Measurements from ENCODE around the gene RBP3.

The RBP3 gene

DNA sequence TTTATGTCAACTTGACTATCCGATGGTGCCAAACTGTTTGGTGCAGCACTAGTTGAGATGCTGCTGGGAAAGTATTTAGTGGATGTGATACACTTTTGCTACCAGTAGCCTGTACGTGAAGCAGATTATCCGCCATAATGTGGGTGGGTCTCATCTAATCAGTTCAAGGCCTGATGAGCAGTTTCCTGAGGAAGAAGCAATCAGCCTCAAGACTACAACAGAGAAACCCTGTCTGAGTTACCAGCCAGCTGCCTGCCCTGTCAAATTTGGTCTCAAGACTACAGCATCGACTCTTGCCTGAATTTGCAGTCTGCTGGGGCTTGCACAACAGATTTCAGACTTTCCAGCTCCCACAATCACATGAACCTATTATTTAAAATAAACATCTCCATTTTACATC, 10.9 kb upstream of the RBP3 start:
- no peak for DNase-seq (ENCODE audit: extremely low read depth, low read depth)
- TF ChIP-seq, protein P1, sequence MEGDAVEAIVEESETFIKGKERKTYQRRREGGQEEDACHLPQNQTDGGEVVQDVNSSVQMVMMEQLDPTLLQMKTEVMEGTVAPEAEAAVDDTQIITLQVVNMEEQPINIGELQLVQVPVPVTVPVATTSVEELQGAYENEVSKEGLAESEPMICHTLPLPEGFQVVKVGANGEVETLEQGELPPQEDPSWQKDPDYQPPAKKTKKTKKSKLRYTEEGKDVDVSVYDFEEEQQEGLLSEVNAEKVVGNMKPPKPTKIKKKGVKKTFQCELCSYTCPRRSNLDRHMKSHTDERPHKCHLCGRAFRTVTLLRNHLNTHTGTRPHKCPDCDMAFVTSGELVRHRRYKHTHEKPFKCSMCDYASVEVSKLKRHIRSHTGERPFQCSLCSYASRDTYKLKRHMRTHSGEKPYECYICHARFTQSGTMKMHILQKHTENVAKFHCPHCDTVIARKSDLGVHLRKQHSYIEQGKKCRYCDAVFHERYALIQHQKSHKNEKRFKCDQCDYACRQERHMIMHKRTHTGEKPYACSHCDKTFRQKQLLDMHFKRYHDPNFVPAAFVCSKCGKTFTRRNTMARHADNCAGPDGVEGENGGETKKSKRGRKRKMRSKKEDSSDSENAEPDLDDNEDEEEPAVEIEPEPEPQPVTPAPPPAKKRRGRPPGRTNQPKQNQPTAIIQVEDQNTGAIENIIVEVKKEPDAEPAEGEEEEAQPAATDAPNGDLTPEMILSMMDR (IDR thresholded peaks at IDR 0.05; ENCODE audit: low read depth, low read length) = no peak

DNA sequence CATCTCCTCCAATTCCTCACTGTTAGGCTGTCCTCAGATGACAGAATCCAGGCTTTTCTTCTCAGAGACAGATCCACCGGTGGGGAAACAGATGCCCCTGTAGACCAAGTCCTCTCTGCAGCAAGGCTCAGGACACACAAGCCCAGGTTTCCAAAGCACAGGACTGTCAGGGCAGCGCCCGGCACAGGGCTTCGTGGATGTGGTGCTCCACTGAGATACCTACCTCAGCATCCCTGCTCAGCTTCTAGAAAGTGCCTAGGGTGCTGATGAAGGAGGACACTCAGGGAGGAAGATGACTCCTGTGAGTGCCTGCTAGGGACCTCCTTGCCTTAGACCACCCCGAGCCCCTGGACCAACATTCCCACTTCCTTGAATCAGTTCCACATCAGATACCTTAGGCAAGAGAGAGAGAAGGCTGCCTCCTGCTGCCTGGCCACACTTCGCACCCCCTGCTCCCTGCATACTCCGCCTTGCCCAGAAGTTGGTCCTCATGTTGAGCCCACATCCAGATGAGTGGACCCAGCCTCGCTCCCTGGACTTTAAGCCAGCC, 8.9 kb upstream of the RBP3 start:
- no peak for DNase-seq (ENCODE audit: extremely low read depth, low read depth)
- TF ChIP-seq, protein P1 (IDR thresholded peaks at IDR 0.05; ENCODE audit: low read depth, low read length) = no peak

DNA sequence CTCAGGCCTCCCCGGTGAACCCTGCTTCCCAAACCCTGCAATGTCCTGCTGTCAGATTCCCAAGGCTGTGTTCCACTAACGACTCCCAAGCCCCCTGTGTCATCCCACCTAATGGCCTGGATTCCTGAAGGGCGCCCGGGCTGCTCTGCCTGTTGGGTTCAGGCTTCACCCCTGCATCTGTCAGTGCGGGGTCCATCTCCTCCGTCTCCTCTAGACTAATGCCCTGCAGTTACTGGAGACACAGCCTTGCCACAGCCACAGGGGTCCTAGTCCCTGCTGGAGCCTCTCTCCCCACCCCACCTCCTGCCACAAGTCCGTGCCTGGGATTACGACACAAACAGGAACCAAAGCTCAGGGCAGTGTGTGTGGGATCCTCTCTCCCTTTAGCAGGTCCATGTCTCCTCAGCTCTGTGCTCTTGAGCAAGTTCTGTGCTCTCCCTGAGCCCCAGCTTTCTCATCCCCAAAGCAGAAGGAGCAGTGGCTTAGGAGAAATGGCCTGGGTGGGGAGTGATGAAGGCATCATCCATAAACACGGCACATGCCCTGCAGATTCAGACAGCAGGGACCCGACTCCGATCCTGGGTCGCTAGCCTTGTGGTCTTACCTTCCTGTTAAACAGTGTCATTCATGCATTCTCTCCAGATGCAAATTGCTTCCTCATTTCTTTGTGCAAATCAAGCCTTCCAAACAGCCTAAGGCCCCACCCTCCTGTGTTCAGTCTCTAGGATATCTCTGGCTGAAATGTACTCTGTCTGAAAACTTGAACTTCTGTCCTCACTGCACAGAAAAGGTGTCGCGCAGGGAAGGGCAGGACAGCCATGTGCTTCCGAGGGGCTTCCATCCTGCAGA, 8.2 kb upstream of the RBP3 start:
- TF ChIP-seq, protein P1 (IDR thresholded peaks at IDR 0.05; ENCODE audit: low read depth, low read length) = no peak
- no peak for DNase-seq (ENCODE audit: extremely low read depth, low read depth)

DNA sequence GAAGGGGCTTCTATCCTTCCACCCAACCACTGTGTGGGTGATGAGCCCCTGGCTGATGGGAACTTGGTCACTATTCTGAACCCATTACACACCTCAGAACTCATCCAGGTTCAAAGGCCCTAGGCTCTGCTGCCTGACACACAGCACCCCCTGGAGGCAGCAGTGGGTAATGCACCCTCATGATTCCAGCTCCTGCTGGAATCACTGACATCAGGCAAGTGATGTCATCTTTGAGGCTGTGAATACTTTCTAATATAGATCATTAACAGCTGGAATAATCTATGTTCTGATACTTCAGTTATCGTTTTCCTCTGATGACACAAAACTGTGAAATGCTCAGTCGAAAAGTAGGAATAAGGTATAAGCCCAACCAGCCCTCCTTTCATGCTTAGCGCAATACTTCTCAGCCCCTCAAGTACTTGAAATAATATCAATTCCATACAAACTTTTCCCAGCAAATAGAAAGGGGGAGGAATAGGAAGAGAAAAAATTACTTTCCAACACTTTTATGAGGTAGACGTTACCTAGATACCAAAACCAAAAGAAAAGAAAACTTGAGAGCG, 7.5 kb upstream of the RBP3 start:
- TF ChIP-seq, protein P1 (IDR thresholded peaks at IDR 0.05; ENCODE audit: low read depth, low read length) = no peak; the same call in none of the 2 replicates
- DNase-seq (ENCODE audit: extremely low read depth, low read depth) = peak; percentile 5

DNA sequence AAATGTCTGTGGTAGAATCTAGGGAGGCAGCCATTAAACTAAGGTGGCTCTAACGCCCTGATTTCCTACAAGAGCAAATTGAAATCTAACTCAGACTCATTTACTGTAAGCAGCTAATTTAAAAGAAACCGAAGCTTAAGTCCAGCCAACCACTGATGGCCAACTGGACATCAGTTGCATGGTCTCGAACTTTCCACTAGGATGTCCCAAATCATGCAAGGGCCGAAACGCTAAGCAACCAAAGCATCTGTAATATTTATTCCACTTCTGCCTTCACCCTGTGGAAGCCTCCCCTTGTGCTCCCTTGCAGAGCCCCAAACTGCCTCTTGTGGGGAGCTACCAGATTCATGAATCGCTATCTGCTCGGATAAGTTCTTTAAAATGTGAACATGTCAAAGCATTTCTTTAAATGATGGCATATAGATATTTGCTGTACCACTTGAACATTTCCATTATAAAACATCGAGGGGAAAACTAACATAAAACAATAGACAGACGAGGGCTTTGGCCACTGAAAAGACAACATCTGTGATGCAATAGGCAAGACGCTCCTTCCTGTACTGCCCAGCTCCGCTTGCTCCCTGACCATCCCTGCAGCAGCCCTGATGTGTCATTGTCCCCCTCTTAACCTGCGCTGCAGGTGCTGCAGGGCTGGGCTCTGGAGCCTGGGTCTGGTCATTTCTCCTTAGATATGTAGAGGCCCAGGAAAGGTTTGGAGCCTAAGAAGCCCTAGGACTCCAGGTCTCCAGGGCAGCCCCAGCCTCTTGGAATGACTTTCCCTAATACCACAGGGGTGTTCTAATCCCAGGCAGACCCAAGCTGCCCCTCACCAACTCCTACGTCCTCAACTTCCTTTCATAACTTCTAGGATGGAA, 2.9 kb upstream of the RBP3 start:
- TF ChIP-seq, protein P1 (IDR thresholded peaks at IDR 0.05; ENCODE audit: low read depth, low read length) = no peak
- no peak for DNase-seq (ENCODE audit: extremely low read depth, low read depth)

DNA sequence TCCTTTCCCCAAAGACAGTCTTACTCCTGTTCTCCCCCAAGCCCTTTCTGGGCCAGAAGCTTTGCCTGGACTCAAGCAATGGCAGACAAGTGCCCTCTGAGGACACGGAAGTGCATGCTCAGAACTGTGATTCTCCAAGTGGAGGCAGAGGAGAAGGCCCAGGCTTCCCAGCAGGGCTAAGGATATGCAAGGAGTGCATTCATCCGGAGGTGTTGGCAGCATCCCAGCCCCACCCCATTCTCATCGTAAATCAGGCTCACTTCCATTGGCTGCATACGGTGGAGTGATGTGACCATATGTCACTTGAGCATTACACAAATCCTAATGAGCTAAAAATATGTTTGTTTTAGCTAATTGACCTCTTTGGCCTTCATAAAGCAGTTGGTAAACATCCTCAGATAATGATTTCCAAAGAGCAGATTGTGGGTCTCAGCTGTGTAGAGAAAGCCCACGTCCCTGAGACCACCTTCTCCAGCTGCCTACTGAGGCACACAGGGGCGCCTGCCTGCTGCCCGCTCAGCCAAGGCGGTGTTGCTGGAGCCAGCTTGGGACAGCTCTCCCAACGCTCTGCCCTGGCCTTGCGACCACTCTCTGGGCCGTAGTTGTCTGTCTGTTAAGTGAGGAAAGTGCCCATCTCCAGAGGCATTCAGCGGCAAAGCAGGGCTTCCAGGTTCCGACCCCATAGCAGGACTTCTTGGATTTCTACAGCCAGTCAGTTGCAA, 1.4 kb upstream of the RBP3 start:
- TF ChIP-seq, protein P1 (IDR thresholded peaks at IDR 0.05; ENCODE audit: low read depth, low read length) = no peak
- DNase-seq (ENCODE audit: extremely low read depth, low read depth) = no peak
